Erythroblast (primary cell): ENCODE measurements around the gene ZNF883.

ENCODE experiments used
- GATA1 ChIP-seq: IDR thresholded peaks from 2 replicates; pipeline ENCODE4 v1.6.1; 2011; ENCODE audit warnings: low read depth, mild to moderate bottlenecking, control low read depth, low read length, moderate library complexity
- POLR2A ChIP-seq: IDR thresholded peaks from 2 replicates; pipeline ENCODE4 v1.6.1; 2011; ENCODE audit warnings: mild to moderate bottlenecking, low read length

DNA sequence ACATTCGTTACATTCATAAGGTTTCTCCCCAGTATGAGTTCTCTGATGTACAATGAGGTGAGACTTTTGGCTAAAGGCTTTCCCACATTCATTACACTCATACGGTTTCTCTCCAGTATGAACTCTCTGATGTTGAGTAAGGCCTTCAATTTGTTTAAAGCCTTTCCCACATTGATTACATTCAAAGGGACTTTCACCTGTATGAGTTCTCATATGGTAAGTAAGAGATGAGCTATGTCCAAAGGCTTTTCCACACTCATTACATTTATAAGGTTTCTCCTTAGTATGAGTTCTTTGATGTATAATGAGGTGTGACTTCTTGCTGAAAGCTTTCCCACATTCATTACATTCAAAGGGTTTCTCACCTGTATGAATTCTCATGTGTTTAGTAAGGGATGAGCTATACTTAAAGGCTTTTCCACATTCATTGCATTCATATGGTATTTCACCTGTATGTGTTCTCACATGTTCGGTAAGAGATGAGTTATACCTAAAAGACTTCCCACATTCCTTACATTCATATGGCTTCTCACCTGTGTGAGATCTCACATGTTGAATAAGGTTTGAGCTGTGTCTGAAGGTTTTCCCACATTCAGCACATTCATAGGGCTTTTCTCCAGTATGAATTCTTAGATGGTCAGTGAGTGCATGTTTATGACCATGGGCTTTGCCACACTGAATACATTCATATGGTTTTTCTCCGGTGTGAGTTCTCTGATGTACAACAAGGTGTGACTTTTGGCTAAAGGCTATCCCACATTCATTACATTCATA, 31.1 kb upstream of the ZNF883 start:
- TF ChIP-seq POLR2A (no peak), GATA1 (no peak)
